HG03439 (cell line): Measurements from ENCODE around the gene ZMYND8.

Experiments
- ATAC-seq: cut with Tn5 transposase; IDR thresholded peaks from one replicate; pipeline ENCODE4 v1.9.1; 2021; ENCODE audit warnings: mild to moderate bottlenecking, moderate library complexity; ENCODE audit not compliant: unreplicated experiment

The ZMYND8 gene

GRCh38 chr20:47354714-47355488, 1.6 kb downstream of the ZMYND8 start:
- no peak for ATAC-seq

- ATAC-seq = no peak
These were observed 2.1 kb downstream of the ZMYND8 start for GRCh38 chr20:47354464-47354713.

GRCh38 chr20:47353692-47354463, 2.6 kb downstream of the ZMYND8 start:
- ATAC-seq = no peak

- no peak for ATAC-seq
These were observed 3.2 kb downstream of the ZMYND8 start for GRCh38 chr20:47353239-47353691.

- ATAC-seq = no peak
These were observed 3.9 kb downstream of the ZMYND8 start for GRCh38 chr20:47352332-47353238.

GRCh38 chr20:47351643-47352331, 4.7 kb downstream of the ZMYND8 start:
- no peak for ATAC-seq

- no peak for ATAC-seq
These were observed 5.6 kb downstream of the ZMYND8 start for GRCh38 chr20:47350691-47351545.

GRCh38 chr20:47350181-47350550, 6.3 kb downstream of the ZMYND8 start:
- ATAC-seq = no peak

GRCh38 chr20:47349365-47350180, 6.9 kb downstream of the ZMYND8 start:
- ATAC-seq = no peak

- ATAC-seq = no peak
These were observed 7.9 kb downstream of the ZMYND8 start for GRCh38 chr20:47348539-47349142.

GRCh38 chr20:47347661-47348435, 8.7 kb downstream of the ZMYND8 start:
- no peak for ATAC-seq

- no peak for ATAC-seq
These were observed 10.3 kb downstream of the ZMYND8 start for GRCh38 chr20:47346172-47346571.

GRCh38 chr20:47345214-47345613, 11.3 kb downstream of the ZMYND8 start:
- no peak for ATAC-seq

GRCh38 chr20:47343007-47343472, 13.5 kb downstream of the ZMYND8 start:
- no peak for ATAC-seq

- no peak for ATAC-seq
These were observed 18.3 kb downstream of the ZMYND8 start for GRCh38 chr20:47338131-47338628.

- no peak for ATAC-seq
These were observed 19.1 kb downstream of the ZMYND8 start for GRCh38 chr20:47337413-47337812.

GRCh38 chr20:47336129-47336754, 20.3 kb downstream of the ZMYND8 start:
- ATAC-seq = no peak
